Measurements from ENCODE around the gene FOXK2.

FOXK2 gene

GRCh38 chr17:82611140-82612058, 91.9 kb downstream of the FOXK2 start:
- DNase-seq = peak; percentile 27

- no peak for DNase-seq
Observed at GRCh38 chr17:82613283-82614094, 94.0 kb downstream of the FOXK2 start.

GRCh38 chr17:82614095-82614631, 94.6 kb downstream of the FOXK2 start:
- no peak for DNase-seq

- no peak for DNase-seq
Observed at GRCh38 chr17:82615084-82616020, 95.8 kb downstream of the FOXK2 start.

DNA sequence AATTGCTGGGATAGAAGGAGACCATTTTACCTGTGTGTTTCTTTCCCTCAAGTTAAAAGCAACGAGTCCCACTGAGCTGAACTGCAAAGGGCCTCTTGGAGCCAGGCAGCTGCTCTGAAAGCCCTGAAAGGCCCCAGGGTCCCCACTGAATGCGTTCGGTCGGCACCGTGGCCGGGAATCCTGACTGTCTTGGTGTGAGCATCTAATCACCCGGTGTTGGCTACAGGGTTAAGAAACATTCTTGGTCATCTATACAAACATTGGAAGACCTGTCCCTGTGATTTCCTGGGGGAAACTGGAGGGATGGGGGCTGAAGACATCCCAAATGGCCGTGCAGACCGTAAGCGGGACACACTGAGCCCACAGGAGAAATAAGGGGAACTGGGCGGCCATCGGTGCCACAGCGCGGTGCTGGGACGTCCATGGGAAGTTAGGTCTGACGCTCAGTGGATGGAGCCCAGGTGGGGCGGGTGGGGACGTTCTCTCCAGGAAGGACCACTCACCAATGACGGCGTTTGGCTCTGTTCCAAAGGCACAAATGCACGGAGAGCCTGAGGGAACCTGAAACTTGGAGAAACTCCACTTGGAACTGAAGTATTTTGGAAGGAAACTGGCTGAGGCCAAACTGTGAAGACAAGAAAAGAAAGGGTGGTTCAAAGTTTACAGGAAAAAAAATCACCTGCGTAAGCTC, 96.6 kb downstream of the FOXK2 start:
- no peak for DNase-seq

GRCh38 chr17:82619211-82619610, 99.7 kb downstream of the FOXK2 start:
- DNase-seq = no peak

DNA sequence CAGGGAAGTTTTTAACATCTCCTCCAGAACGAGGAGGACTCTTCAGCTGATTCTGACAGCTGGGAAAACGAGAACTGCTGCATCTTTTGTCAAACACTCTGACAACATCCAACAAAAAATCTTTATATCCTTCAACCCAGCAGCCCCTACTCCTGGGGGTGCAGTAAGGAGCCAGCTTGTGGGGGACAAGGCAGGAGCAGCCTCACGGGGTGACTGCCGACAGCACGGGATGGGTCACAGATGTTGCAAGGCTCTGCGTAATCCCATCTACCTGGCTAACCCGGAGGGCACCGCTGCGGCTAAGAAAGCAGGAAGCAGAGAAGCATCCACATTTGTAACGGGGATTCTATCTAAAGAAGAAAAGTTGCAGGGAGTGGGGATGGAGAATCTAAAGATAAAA, 100.1 kb downstream of the FOXK2 start:
- DNase-seq = no peak

DNA sequence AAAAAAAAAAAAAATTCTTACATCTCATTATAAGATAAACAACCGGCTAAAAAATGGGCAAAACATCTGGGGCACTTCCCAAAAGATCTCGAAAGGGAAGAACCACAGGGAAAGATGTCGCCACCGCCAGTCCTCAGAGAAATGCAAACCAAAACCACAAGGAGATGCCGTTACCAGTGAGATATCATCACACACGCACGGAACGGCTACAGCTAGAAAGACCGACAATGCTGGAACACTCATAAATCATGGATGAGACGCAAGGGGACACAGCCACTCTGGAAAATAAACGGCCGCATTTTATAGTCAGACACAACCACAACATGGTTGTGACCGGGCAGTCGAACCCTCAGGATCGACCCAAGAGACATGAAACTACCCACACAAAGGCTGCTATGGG, 104.2 kb downstream of the FOXK2 start:
- no peak for DNase-seq

GRCh38 chr17:82627405-82627804, 107.9 kb downstream of the FOXK2 start:
- DNase-seq = no peak

GRCh38 chr17:82629748-82630147, 110.2 kb downstream of the FOXK2 start:
- DNase-seq = no peak

DNA sequence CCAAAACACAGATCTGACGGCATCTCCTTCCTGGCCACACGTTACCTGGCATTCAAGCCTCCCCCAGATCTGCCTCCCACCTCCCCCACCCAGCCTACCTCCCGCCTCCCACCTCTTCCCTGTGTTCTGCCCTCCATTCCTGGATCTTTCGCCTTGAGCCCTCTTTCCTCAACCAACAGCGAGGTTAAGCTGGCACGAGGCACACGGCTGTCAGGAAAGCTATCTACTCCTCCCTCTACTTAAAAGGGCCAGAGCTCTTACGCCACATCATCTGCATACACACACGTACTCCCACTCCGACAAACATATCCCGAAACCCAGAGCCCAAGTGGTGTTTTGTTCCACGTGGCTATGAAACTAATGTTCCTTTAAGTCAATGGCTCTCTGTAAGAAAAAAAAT, 110.7 kb downstream of the FOXK2 start:
- no peak for DNase-seq

GRCh38 chr17:82631544-82631943, 112.0 kb downstream of the FOXK2 start:
- DNase-seq = no peak

DNA sequence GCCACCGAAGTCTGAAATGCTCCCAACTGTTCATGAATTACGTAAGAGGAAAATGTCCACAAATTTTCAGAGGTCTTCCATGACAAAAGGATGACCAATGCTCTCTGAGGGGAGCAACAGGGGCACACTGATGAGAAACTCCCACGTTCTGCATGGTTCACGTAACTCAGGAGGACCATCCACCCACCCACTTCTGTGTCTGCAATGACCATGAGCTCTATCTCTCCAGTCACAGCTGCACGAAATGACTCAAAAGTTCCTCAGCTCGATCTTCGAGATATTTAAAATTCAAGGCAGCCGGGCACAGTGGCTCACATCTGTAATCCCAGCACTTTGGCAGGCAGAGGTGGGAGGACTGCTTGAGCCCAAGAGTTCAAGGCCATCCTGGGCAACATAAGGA, 112.9 kb downstream of the FOXK2 start:
- DNase-seq = no peak

GRCh38 chr17:82633343-82633742, 113.8 kb downstream of the FOXK2 start:
- DNase-seq = no peak

GRCh38 chr17:82636626-82637598, 117.4 kb downstream of the FOXK2 start:
- no peak for DNase-seq

DNA sequence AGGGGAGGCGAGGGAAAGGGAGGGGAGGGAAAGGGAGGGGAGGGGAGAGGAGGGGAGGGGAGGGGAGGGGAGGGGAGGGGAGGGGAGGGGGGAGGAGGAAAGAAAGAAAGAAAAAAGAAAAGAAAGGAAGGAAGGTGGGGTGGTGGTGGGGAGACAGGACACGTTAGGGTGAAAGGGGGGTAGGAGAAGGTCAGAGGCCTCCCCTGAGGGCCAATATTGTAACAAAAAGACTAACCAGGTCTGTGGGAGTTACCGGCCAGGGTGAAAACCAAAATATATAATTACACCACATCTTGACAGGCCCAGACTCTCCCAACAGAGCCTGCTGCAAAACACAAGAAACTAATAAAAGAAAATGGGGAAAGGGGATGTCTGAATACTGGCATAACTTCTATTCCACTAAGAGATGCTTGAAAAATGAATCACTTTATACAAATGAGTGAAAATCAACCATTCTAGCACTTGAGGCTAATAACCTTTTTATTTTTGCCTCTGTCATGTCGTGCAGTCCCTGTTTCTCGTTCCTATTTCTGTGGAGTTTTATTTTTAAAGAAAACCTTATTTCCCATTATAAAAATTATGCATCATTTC, 118.7 kb downstream of the FOXK2 start:
- no peak for DNase-seq

DNA sequence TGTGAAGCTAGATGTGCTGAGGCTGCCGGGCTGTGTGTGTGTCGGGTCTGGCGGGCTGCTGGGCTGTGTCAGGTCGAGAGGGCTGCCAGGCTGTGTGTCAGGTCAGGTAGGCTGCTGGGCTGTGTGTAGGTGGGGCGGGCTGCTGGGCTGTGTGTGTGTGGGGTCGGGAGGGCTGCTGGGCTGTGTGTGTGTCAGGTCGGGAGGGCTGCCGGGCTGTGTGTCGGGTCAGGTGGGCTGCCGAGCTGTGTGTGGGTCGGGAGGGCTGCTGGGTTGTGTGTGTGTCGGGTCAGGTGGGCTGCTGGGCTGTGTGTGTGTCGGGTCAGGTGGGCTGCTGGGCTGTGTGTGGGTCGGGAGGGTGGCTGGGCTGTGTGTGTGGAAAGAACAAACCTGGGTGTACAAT, 120.1 kb downstream of the FOXK2 start:
- DNase-seq = no peak

- DNase-seq = no peak
Observed at GRCh38 chr17:82640036-82640435, 120.5 kb downstream of the FOXK2 start.

DNA sequence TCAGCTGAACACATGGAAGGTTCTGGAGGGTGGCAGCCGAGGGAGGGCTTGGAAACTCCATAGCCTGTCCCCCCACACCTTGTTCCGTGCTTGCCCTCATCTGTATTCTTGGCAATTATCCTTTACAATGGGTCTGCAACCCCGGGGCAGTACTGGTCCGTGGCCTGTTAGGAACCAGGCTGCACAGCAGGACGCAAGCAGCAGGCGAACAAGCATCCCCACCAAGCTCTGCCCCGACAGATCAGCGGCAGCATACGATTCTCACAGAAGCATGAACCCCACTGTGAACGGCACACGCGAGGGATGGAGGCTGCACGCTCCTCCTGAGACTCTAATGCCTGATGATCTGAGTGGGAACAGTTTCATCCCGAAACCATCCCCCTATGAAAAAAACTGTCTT, 122.5 kb downstream of the FOXK2 start:
- DNase-seq = no peak

- no peak for DNase-seq
Observed at GRCh38 chr17:82644148-82644547, 124.6 kb downstream of the FOXK2 start.
